Neural cell (in vitro differentiated cells): ENCODE results near the gene LSM8.

Experiments used
- CTCF ChIP-seq: fragments of 450-650 bp; IDR thresholded peaks from 2 replicates; pipeline ENCODE4 v1.5.1; 2014; ENCODE audit warnings: antibody characterized with exemption, mild to moderate bottlenecking, moderate library complexity; ENCODE audit not compliant: poor library complexity, severe bottlenecking
- EZH2 ChIP-seq: fragments of 200-600, 300-800 bp; shearing (Covaris generic), sonication (generic); IDR thresholded peaks from 2 replicates; pipeline ENCODE4 v1.6.1; 2014; ENCODE audit warnings: antibody characterized with exemption, low read length, borderline replicate concordance, mild to moderate bottlenecking; ENCODE audit not compliant: insufficient read depth, poor library complexity, severe bottlenecking
- MXI1 ChIP-seq: fragments of 450-650 bp; conservative IDR thresholded peaks from 2 replicates; pipeline ENCODE4 v1.6.1; 2014; ENCODE audit warnings: antibody characterized with exemption, mild to moderate bottlenecking; ENCODE audit not compliant: poor library complexity, severe bottlenecking
- RAD21 ChIP-seq: fragments of 450-650 bp; conservative IDR thresholded peaks from 2 replicates; pipeline ENCODE4 v1.6.1; 2014; ENCODE audit warnings: antibody characterized with exemption, mild to moderate bottlenecking, moderate library complexity
- TAF1 ChIP-seq: IDR thresholded peaks from 2 replicates; pipeline ENCODE4 v1.6.1; 2012; ENCODE audit warnings: low read depth

GRCh38 chr7:118148930-118149329 is 35.0 kb upstream of the LSM8 start:
- no peak for TF ChIP-seq CTCF
- TF ChIP-seq RAD21, result no peak
- no peak for TF ChIP-seq MXI1
- no peak for TF ChIP-seq TAF1
- TF ChIP-seq EZH2, result no peak
